Heart left ventricle (tissue), 13 donors: Measurements from ENCODE around the gene KRT38.

ENCODE experiments used
- POLR2A ChIP-seq, 2 donors: fragments of 450-650 bp; IDR thresholded peaks; one replicate each; pipeline ENCODE4 v1.6.1; 2017; ENCODE audit warnings: antibody characterized with exemption in 2 of 2, mild to moderate bottlenecking in 2 of 2, moderate library complexity in 2 of 2
- TF ChIP-seq, protein P1 (sequence below), 12 donors: fragments of 200-600 bp; sonication (generic) in 4 of 12; IDR thresholded peaks; one replicate each; pipeline versions ENCODE4 v1.5.0 to v1.8.0; 2018 to 2022; ENCODE audit warnings: antibody characterized with exemption in 12 of 12, mild to moderate bottlenecking in 5 of 12
- donor health status: ischemic (EF 13 %, LVEDD 7.1; RV severe dilation, severe dysfunction).
- donor health status: DM: no; HTN: yes; CAD: no.
- donor health status: DM: no; HTN: no; CAD: no.
- donor health status: ischemic (EF 25% LVEDD 6.9; RV normal size, moderate dysfunction).
- donor health status: ischemic (EF 25% LVEDD 5.7; RV mildly dilated, moderate dysfunction).
- donor health status: ischemic (EF 35%, LVEDD 5.7; RV mildly dilated, moderate dysfunction).
- donor health status: nonischemic (EF 11% LVEDD 7.7; RV severe dilation, severe dysfunction).
- donor health status: DM: yes; HTN: yes; CAD: no.
- donor health status: PGD.
- donor health status: ischemic (EF 29% LVEDD 5.4; RV normal size, mild dysfunction).
- donor health status: nonischemic (EF 23%, LVEDD 6.1; RV moderate dilation, normal function).

- TF ChIP-seq, protein P1, sequence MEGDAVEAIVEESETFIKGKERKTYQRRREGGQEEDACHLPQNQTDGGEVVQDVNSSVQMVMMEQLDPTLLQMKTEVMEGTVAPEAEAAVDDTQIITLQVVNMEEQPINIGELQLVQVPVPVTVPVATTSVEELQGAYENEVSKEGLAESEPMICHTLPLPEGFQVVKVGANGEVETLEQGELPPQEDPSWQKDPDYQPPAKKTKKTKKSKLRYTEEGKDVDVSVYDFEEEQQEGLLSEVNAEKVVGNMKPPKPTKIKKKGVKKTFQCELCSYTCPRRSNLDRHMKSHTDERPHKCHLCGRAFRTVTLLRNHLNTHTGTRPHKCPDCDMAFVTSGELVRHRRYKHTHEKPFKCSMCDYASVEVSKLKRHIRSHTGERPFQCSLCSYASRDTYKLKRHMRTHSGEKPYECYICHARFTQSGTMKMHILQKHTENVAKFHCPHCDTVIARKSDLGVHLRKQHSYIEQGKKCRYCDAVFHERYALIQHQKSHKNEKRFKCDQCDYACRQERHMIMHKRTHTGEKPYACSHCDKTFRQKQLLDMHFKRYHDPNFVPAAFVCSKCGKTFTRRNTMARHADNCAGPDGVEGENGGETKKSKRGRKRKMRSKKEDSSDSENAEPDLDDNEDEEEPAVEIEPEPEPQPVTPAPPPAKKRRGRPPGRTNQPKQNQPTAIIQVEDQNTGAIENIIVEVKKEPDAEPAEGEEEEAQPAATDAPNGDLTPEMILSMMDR (IDR thresholded peaks at IDR 0.05): no peak
- TF ChIP-seq POLR2A (IDR thresholded peaks at IDR 0.05): no peak
Observed at GRCh38 chr17:41421116-41421515, 19.7 kb downstream of the KRT38 start.
